GM12872 (cell line): ENCODE data around the gene NIT1.

Source experiments
- TF ChIP-seq, protein P1 (sequence below): IDR thresholded peaks from 3 replicates; pipeline ENCODE4 v1.5.1; 2011; ENCODE audit warnings: low read depth, mild to moderate bottlenecking, low read length, moderate library complexity; ENCODE audit not compliant: insufficient read depth

The NIT1 gene

DNA sequence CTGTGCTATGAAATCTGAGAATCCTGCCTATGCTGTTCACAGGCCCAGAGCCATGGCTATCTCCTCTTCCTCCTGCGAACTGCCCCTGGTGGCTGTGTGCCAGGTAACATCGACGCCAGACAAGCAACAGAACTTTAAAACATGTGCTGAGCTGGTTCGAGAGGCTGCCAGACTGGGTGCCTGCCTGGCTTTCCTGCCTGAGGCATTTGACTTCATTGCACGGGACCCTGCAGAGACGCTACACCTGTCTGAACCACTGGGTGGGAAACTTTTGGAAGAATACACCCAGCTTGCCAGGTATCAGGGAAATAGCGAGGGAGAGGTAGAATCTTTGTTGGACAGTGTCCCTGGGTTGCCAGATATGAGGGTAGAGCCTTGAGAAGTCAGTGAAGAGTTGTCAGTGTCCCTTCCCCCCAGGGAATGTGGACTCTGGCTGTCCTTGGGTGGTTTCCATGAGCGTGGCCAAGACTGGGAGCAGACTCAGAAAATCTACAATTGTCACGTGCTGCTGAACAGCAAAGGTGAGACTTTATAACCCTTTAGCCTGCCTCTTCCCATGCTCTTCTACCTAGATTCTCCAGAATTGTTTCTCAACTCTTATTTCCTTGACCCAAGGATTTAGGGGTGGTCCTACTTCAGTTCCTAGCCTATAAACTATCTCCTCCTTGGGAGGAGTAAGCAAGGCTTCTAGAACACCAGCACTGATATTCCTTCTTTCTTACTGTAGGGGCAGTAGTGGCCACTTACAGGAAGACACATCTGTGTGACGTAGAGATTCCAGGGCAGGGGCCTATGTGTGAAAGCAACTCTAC, 1.4 kb downstream of the NIT1 start:
- TF ChIP-seq, protein P1, sequence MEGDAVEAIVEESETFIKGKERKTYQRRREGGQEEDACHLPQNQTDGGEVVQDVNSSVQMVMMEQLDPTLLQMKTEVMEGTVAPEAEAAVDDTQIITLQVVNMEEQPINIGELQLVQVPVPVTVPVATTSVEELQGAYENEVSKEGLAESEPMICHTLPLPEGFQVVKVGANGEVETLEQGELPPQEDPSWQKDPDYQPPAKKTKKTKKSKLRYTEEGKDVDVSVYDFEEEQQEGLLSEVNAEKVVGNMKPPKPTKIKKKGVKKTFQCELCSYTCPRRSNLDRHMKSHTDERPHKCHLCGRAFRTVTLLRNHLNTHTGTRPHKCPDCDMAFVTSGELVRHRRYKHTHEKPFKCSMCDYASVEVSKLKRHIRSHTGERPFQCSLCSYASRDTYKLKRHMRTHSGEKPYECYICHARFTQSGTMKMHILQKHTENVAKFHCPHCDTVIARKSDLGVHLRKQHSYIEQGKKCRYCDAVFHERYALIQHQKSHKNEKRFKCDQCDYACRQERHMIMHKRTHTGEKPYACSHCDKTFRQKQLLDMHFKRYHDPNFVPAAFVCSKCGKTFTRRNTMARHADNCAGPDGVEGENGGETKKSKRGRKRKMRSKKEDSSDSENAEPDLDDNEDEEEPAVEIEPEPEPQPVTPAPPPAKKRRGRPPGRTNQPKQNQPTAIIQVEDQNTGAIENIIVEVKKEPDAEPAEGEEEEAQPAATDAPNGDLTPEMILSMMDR: peak; percentile 53

DNA sequence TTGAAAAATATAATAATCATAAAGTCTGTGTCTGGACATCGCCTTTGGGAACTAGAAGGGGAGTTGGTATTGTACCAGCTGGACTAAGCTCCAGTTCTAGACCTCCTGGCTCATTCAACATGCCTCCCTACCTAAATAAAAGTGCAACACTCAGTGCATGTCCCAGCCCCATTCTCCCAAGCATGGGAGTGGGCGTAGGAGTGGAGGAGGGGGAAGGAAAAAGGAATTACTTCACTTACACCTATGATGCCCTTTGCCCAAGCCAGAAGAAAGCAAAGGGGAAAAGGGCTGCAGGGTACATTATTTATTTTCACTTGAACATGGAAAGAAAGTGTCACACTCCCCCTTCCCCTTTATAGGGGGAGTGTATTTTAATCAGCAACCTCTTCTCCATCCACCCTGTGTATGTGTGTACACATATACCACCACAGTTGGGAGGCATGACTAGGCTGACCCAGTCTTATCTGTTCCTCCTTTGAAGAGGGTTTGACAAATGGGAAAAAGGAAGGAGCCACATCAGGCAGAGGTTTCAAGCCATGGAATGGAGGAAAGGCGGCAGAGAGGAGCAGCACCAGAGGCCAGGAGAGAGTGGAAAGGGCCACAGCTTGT, 3.2 kb downstream of the NIT1 start:
- TF ChIP-seq, protein P1: no peak

DNA sequence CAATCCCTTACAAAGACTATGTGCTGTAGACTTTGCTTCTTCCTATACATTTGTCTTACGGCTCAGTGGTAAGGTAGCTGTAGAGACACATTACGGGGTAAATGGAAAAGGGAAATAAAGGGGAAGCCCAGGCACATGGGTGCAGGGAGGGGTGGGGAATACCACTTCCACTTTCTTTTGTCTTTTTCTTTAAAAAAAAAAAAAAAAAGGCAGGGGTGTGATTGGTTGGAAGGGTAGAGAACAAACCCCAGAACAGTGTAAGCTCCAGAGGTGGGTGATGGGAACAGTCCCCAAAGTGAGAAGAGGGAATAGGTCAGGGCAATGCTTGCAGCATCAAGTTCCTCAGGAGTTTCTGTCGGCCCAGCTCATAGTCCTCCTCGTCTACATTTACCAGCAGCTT, 3.9 kb downstream of the NIT1 start:
- TF ChIP-seq, protein P1: no peak

DNA sequence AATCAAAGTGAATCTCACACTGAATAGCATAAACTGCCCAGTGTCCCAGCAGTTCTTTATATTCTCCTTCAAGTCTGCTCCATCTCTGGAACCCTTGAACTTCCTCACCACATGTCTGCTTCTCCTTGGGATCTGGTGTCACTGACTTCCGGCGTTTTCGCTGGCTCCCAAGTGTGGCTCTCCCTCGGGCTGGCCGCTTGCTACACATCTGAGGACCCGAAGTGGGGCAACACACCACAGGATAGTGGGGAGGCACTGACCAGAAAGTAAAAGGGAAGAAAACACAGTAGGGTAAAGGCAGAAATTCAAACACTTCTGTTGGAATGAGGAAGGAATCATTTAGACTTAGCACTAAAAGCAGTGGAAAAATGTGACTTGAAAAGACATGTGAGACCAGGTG, 5.1 kb downstream of the NIT1 start:
- TF ChIP-seq, protein P1: no peak

DNA sequence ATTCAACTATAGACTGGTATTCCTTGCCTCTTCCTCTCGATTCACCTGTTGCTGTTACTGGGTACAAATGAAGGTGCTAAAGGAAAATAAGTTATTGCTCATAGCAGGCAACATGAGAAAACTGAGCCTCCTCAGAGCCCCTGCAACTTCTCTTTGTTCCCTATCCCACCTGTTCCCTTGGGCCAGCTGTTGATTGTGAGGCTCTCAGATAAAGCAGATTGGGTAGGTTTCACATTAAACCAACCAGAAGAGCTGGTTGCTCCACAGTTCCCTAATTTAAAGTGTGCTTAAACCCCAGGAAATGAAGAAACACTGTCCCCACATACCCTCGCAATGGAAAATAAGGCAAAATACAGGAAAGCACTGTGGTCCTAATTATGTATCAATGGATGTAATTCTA, 9.7 kb downstream of the NIT1 start:
- TF ChIP-seq, protein P1: no peak

DNA sequence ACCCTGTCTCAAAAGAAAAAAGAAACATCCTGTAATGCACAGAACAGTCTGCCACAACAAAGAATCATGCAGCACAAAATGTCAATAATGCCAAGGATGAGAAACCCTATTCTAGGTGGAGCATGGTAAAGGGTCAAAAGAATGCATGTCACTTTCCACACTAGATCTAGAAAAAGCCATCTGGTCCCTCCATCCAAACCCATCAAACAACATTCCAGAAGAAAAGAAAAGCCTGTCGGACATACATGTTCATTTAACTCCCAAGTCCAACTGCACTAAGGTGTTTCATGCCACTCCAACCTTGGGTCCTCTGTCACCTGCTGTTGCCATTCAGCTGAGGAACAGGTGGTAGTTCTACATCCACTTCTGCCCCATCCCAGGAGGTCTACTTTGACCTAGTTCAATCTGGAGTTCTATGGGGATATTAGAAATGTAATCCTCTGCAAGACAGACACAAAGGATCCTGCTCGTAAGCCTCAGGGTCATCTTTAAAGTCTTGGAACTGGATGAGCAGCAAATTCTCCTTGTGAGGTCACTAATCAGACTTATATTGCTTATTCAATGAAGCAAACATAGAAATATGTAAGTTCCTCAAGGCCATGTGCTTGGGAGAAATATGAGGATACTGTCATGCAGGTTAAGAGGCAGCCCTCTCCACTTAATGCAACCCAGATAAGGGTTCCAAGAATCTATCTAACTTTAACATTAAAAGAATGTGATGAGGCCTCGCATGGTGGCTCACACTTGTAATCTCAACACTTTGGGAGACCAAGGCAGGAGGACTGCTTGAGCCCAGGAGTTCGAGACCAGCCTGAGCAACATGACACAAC, 10.9 kb downstream of the NIT1 start:
- TF ChIP-seq, protein P1: no peak

DNA sequence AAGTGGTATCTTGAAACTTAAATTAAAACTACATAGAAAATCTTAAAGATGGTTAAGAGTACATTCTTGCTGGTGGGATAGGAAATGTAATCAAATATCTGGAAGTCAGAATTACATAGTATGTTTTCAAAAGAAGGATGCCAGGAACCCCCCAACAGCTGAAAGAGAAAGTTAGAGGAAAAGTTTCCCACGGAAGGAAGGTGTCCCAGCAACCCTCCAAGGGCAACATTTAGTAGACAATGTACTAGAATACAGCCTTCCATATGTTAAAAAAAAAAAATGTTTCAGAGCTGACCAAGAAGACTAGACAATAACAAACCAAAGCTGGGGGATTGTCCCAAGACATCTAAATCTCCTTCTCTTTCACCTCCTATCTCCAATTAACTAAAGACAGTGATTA, 12.4 kb downstream of the NIT1 start:
- TF ChIP-seq, protein P1: no peak
